ENCODE measurements around the gene COA1.

DNA sequence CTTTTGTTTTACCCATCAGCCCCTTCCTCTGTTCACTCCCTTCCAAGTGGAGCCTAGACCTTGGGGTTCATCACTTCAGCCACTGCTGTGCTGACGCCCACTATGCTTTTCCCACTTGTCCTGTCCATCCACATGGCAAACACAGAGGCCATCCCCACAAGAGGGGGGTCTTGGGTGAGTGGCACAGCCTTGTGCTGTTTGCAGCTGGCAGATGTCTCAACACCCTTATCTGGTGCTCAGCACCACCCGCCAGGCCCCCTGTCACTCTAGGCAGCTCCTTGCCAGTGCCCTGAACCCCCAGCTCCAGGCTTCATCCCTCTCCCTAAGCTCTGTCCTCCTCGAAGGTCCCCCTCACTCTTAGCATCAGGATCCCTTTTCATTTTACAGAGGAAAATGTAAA is 42.2 kb upstream of the COA1 start:
- TF ChIP-seq, protein P1, sequence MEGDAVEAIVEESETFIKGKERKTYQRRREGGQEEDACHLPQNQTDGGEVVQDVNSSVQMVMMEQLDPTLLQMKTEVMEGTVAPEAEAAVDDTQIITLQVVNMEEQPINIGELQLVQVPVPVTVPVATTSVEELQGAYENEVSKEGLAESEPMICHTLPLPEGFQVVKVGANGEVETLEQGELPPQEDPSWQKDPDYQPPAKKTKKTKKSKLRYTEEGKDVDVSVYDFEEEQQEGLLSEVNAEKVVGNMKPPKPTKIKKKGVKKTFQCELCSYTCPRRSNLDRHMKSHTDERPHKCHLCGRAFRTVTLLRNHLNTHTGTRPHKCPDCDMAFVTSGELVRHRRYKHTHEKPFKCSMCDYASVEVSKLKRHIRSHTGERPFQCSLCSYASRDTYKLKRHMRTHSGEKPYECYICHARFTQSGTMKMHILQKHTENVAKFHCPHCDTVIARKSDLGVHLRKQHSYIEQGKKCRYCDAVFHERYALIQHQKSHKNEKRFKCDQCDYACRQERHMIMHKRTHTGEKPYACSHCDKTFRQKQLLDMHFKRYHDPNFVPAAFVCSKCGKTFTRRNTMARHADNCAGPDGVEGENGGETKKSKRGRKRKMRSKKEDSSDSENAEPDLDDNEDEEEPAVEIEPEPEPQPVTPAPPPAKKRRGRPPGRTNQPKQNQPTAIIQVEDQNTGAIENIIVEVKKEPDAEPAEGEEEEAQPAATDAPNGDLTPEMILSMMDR (IDR thresholded peaks at IDR 0.05), result no peak
- no peak for TF ChIP-seq EP300 (IDR thresholded peaks at IDR 0.05)
- no peak for TF ChIP-seq POLR2AphosphoS5 (IDR thresholded peaks at IDR 0.05)
- no peak for TF ChIP-seq POLR2A (IDR thresholded peaks at IDR 0.05)

Data from gastroesophageal sphincter (tissue), 3 donors.